Keratinocyte (primary cell): Measurements from ENCODE around the gene MARVELD1.

ENCODE experiments used
- CTCF ChIP-seq, 3 experiments: IDR thresholded peaks in 1 of 3; conservative IDR thresholded peaks in 1 of 3; optimal IDR thresholded peaks in 1 of 3; 2 replicates in 2 of 3; 3 replicates in 1 of 3; pipeline versions ENCODE3 to v1.5.1; 2011; ENCODE audit warnings: low read length in 3 of 3, mild to moderate bottlenecking in 3 of 3, moderate library complexity in 2 of 3, control low read depth in 1 of 3, inconsistent platforms in 1 of 3; ENCODE audit not compliant: insufficient read depth in 2 of 3; ENCODE audit errors: extremely low read depth in 1 of 3
- EZH2 ChIP-seq: IDR thresholded peaks from one replicate; pipeline ENCODE4 v1.6.1; 2012; ENCODE audit warnings: inconsistent platforms, mild to moderate bottlenecking, low read length, moderate library complexity

GRCh38 chr10:97684866-97685394, 28.6 kb upstream of the MARVELD1 start:
- TF ChIP-seq CTCF (optimal IDR thresholded peaks at IDR 0.05 in 1 of 3, IDR thresholded peaks at IDR 0.05 in 1 of 3, conservative IDR thresholded peaks at IDR 0.05 in 1 of 3; ENCODE audit: extremely low read depth in 1 of 3, insufficient read depth in 2 of 3, low read length in 3 of 3) (no peak), EZH2 (no peak)
